Fibroblast of villous mesenchyme (primary cell): ENCODE results near the gene ARL17B. TPM values are rescaled to one million over a fixed set of nuclear protein-coding genes. Genes with fewer than 3 reads are reported as not detected.

ENCODE experiments used
- small RNA-seq: library from RNA; depleted of rRNA; stranded (forward); fragments of <200 nt; gene quantifications from one replicate; pipeline ENCODE3, GENCODE V24; 2012
- total RNA-seq: library from RNA; depleted of rRNA; stranded (reverse); fragments of >200 nt; gene quantifications from 2 replicates; pipeline ENCODE4 v1.2.3, GENCODE V29; 2012

ARL17B gene
- total RNA-seq, 1 donor = 4.7 TPM

Small RNA genes lying within 50 kb of the gene (small RNA-seq; reads per million reads assigned to genes)
- not detected for gene RN7SL656P

Other genes starting within 250 kb of the ARL17B start
- gene KANSL1, start 168.3 kb downstream of the ARL17B start, total RNA-seq = 126 and 171 TPM in 2 replicates
- gene LRRC37A, start 66.6 kb downstream of the ARL17B start, total RNA-seq = 4.5 and 8.6 TPM in 2 replicates
- 7.7 and 10.8 TPM in 2 replicates for gene LRRC37A2, start 150.7 kb upstream of the ARL17B start, total RNA-seq
- 8.4 and 13.0 TPM in 2 replicates for gene ARL17A, start 217.9 kb upstream of the ARL17B start, total RNA-seq
- 50.3 and 83.8 TPM in 2 replicates for gene NSF, start 228.9 kb upstream of the ARL17B start, total RNA-seq